Peyer's patch (tissue), 4 donors: ENCODE results near the gene HP. TPM values are rescaled to one million over a fixed set of nuclear protein-coding genes. Genes with fewer than 3 reads are reported as not detected.

Experiments
- DNase-seq, 3 donors: peaks; one replicate each; pipeline ENCODE4 v3.0.0-alpha.2; 2017 to 2019
- H3K27ac ChIP-seq, 4 donors: fragments of 200-600 bp; sonication (generic); one replicate each; pipeline ENCODE4 v1.5.1; 2016 to 2019
- H3K27me3 ChIP-seq, 2 donors: fragments of 200-600 bp; sonication (generic); one replicate each; pipeline ENCODE4 v1.5.1; 2019
- H3K36me3 ChIP-seq, 3 donors: fragments of 200-600 bp; sonication (generic); one replicate each; pipeline ENCODE4 v1.5.1; 2016 to 2019
- H3K4me1 ChIP-seq, 4 donors: fragments of 200-600 bp; sonication (generic); one replicate each; pipeline ENCODE4 v1.5.1; 2016 to 2019
- H3K4me3 ChIP-seq, 4 donors: fragments of 200-600 bp; sonication (generic); 1 replicate in 3 of 4; 2 replicates in 1 of 4; pipeline ENCODE4 v1.5.1; 2016 to 2019; ENCODE audit warnings: mild to moderate bottlenecking in 1 of 4
- H3K9me3 ChIP-seq, 4 donors: fragments of 200-600 bp; sonication (generic); one replicate each; pipeline ENCODE4 v1.5.1; 2016 to 2019; ENCODE audit warnings: mild to moderate bottlenecking in 1 of 4
- POLR2A ChIP-seq, 2 donors: fragments of 450-650 bp; IDR thresholded peaks; one replicate each; pipeline ENCODE4 v1.5.1; 2017; ENCODE audit warnings: antibody characterized with exemption in 2 of 2, mild to moderate bottlenecking in 2 of 2, moderate library complexity in 2 of 2
- total RNA-seq, 4 donors: library from RNA; depleted of rRNA; stranded (reverse); fragments of >200 nt; gene quantifications; one replicate each; pipeline ENCODE4 v1.1.0, GENCODE V29; 2016
- TF ChIP-seq, protein P1 (sequence below), 6 experiments: fragments of 450-650 bp in 4 of 6; fragments of 200-600 bp in 2 of 6; sonication (generic) in 1 of 6; IDR thresholded peaks; one replicate each; pipeline ENCODE4 v1.5.1; 2017 to 2019; ENCODE audit warnings: antibody characterized with exemption in 6 of 6, mild to moderate bottlenecking in 3 of 6, moderate library complexity in 1 of 6

HP gene
- total RNA-seq, 4 donors from 2014 or later = not detected

DNA sequence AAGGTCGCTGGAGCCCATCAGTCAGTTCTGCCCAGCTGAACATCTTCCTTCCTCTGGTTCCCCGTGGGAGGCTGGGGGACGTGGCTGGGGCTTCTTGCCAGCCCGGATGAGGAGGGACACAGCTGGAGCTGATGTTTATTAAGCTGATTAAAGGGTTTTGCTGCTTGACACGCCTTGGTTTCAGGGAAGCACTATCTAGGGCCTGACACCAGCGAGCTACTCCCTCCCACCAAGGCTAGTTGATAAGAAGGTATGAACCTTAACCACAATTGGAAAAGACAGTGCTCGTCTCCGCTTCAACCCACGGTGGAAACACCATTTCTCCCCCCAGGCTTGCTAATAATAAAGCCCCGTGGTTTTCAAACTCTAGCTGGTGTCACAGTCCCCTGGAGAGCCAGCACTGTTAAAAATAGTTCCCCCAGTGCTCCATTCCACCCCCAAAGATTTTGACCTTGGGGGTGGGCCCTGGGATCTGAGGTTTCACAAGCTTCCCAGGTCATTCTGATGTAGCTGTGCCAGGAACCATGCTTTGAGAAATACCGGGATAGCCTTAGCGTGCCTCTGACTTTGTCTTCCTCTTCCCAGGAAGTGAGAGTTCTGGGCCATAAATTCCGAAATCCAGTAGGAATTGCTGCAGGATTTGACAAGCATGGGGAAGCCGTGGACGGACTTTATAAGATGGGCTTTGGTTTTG, 40.3 kb upstream of the HP start:
- Histone ChIP-seq H3K9me3 (no peaks in the 10 kb centered on the region), H3K36me3 (peaks cover 0 to 16% (median 0%) of the 10 kb centered on the region in 3 donors), H3K27me3 (no peaks in the 10 kb centered on the region), H3K4me1 (no peaks in the 10 kb centered on the region), H3K27ac (no peak overlapping the region), H3K4me3 (peak overlapping the region in 1 of 4 donors; percentile 3)
- TF ChIP-seq, protein P1, sequence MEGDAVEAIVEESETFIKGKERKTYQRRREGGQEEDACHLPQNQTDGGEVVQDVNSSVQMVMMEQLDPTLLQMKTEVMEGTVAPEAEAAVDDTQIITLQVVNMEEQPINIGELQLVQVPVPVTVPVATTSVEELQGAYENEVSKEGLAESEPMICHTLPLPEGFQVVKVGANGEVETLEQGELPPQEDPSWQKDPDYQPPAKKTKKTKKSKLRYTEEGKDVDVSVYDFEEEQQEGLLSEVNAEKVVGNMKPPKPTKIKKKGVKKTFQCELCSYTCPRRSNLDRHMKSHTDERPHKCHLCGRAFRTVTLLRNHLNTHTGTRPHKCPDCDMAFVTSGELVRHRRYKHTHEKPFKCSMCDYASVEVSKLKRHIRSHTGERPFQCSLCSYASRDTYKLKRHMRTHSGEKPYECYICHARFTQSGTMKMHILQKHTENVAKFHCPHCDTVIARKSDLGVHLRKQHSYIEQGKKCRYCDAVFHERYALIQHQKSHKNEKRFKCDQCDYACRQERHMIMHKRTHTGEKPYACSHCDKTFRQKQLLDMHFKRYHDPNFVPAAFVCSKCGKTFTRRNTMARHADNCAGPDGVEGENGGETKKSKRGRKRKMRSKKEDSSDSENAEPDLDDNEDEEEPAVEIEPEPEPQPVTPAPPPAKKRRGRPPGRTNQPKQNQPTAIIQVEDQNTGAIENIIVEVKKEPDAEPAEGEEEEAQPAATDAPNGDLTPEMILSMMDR (IDR thresholded peaks at IDR 0.05) = no peak
- no peak for TF ChIP-seq POLR2A (IDR thresholded peaks at IDR 0.05)
- no peak for DNase-seq

DNA sequence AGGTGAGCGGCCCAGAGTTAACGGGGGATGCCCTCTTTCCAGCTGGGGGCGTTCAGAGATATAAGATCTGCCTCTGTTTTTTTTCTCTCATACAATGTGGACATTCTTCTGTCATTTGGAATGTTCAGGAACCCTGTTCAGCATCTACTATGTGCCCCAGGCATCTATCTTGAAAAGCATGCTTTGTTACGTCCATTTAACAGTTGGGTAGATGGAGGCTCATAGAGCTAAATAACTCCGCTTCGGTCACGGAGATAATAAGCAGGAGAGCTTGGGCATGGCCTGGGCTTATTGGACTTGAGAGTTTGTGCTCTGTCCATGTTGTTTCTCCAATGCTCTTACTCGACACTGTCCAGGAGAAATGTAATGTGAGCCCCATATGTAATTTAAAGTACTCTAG, 39.6 kb upstream of the HP start:
- H3K36me3 ChIP-seq = peaks cover 0 to 18% (median 0%) of the 10 kb centered on the region in 3 donors
- DNase-seq = no peak
- no peaks in the 10 kb centered on the region for H3K27me3 ChIP-seq
- TF ChIP-seq POLR2A (IDR thresholded peaks at IDR 0.05) = no peak
- TF ChIP-seq, protein P1 (IDR thresholded peaks at IDR 0.05) = no peak
- H3K4me1 ChIP-seq = no peaks in the 10 kb centered on the region
- H3K9me3 ChIP-seq = no peaks in the 10 kb centered on the region
- peak overlapping the region in 1 of 4 donors; percentile 3 for H3K4me3 ChIP-seq
- H3K27ac ChIP-seq = no peak overlapping the region

DNA sequence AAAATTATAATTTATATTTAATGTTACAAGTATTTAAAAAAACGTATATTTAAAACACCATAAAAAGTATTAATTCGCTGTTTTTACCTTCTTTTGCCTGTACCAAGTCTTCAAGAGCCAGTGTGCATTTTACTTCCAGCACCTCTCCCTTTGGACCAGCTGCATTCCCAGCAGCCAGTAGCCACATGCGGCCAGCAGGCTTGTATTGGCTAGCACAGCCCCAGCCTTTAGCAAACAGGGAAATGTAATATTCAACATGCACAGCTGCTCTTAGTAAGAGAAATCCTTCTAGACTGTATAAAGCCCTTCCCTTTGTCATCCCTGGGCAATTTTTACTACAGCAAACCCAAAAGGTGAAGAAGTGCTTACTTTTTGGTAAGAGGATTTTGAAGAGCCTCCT, 39.2 kb upstream of the HP start:
- peak overlapping the region in 1 of 4 donors; percentile 16 for H3K4me3 ChIP-seq
- peaks cover 0 to 18% (median 0%) of the 10 kb centered on the region in 3 donors for H3K36me3 ChIP-seq
- no peaks in the 10 kb centered on the region for H3K27me3 ChIP-seq
- no peak overlapping the region for H3K27ac ChIP-seq
- no peak for DNase-seq
- no peaks in the 10 kb centered on the region for H3K9me3 ChIP-seq
- H3K4me1 ChIP-seq = no peaks in the 10 kb centered on the region
- TF ChIP-seq, protein P1 (IDR thresholded peaks at IDR 0.05) = peak in 1 of 6 experiments; percentile 10
- TF ChIP-seq POLR2A (IDR thresholded peaks at IDR 0.05) = no peak

DNA sequence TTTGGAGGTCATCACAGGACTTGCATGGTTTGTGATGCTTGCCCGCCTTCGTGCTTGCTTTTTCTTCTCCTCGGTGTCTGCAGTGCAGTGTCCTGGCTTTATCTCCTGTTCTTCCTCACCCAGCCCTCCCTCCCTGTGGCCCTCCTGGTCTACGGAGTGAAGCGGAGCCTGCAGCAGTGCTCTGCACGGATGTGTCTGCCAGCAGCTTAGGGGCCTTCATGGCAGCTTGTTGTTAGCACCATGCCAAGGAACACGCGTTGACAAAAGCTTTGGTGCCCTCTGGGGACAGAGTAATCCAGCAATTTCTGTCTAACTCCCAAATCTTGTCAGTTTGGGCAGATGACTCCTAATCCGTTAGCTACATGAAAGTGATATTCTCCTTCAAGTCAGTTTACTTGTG, 35.8 kb upstream of the HP start:
- Histone ChIP-seq H3K9me3 (no peaks in the 10 kb centered on the region), H3K4me1 (no peaks in the 10 kb centered on the region), H3K4me3 (no peak overlapping the region), H3K36me3 (peaks cover 0 to 37% (median 0%) of the 10 kb centered on the region in 3 donors), H3K27ac (no peak overlapping the region), H3K27me3 (no peaks in the 10 kb centered on the region)
- no peak for DNase-seq
- TF ChIP-seq, protein P1 (IDR thresholded peaks at IDR 0.05) = no peak

DNA sequence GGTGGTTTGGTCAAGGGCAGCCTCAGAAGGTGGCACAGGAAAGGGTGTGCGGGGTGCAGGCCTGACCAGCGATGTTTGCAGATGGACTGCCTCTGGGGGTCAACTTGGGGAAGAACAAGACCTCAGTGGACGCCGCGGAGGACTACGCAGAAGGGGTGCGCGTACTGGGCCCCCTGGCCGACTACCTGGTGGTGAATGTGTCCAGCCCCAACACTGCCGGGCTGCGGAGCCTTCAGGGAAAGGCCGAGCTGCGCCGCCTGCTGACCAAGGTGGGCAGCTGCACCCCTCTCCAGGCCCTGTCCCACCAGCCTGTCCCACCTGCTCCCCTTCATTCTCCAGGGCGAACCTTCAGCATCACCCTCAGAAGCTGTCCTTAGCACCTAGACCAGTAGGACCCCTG, 33.3 kb upstream of the HP start:
- H3K9me3 ChIP-seq = no peaks in the 10 kb centered on the region
- no peaks in the 10 kb centered on the region for H3K27me3 ChIP-seq
- no peak for DNase-seq
- TF ChIP-seq, protein P1 (IDR thresholded peaks at IDR 0.05) = no peak
- TF ChIP-seq POLR2A (IDR thresholded peaks at IDR 0.05) = no peak
- H3K4me1 ChIP-seq = no peaks in the 10 kb centered on the region
- peaks cover 0 to 37% (median 0%) of the 10 kb centered on the region in 3 donors for H3K36me3 ChIP-seq
- H3K27ac ChIP-seq = no peak overlapping the region
- no peak overlapping the region for H3K4me3 ChIP-seq
